OCI-LY7 (cell line): ENCODE results near the gene SRPK2.

ENCODE experiments used
- CTCF ChIP-seq: fragments of 200-600 bp; sonication (generic); conservative IDR thresholded peaks from 2 replicates; pipeline ENCODE4 v1.5.1; 2014; ENCODE audit warnings: mild to moderate bottlenecking, antibody characterized with exemption, low read length, moderate library complexity, mixed read lengths
- EZH2phosphoT487 ChIP-seq: fragments of 200-600 bp; sonication (generic); IDR thresholded peaks from 2 replicates; pipeline ENCODE4 v1.6.1; 2018; ENCODE audit warnings: low read depth, borderline replicate concordance, mild to moderate bottlenecking, mixed run types, antibody characterized with exemption, low read length, moderate library complexity, mixed read lengths

GRCh38 chr7:105224884-105225651, 163.7 kb downstream of the SRPK2 start:
- TF ChIP-seq CTCF (no peak), EZH2phosphoT487 (no peak)
